ENCODE measurements around the gene IFITM2.
A peak's percentile ranks its signal among the peaks of the same experiment; 100 is the strongest.

IFITM2 gene

GRCh38 chr11:291281-292210 is 16.1 kb upstream of the IFITM2 start:
- no peak for TF ChIP-seq CTCF (conservative IDR thresholded peaks at IDR 0.05; ENCODE audit: low read depth)
- peak overlapping the region; percentile 46 for H3K27ac ChIP-seq
- CTCF ChIA-PET, result interaction anchor here (0.6 to 0.8 kb wide), 2 partner anchors 105 to 412 kb away, joined by 3 to 4 read pairs; no protein-coding TSS in a partner anchor
- no peak for DNase-seq (ENCODE audit: low spot score)
- POLR2A ChIA-PET (ENCODE audit: low non-redundant PET), result no interaction called here

DNA sequence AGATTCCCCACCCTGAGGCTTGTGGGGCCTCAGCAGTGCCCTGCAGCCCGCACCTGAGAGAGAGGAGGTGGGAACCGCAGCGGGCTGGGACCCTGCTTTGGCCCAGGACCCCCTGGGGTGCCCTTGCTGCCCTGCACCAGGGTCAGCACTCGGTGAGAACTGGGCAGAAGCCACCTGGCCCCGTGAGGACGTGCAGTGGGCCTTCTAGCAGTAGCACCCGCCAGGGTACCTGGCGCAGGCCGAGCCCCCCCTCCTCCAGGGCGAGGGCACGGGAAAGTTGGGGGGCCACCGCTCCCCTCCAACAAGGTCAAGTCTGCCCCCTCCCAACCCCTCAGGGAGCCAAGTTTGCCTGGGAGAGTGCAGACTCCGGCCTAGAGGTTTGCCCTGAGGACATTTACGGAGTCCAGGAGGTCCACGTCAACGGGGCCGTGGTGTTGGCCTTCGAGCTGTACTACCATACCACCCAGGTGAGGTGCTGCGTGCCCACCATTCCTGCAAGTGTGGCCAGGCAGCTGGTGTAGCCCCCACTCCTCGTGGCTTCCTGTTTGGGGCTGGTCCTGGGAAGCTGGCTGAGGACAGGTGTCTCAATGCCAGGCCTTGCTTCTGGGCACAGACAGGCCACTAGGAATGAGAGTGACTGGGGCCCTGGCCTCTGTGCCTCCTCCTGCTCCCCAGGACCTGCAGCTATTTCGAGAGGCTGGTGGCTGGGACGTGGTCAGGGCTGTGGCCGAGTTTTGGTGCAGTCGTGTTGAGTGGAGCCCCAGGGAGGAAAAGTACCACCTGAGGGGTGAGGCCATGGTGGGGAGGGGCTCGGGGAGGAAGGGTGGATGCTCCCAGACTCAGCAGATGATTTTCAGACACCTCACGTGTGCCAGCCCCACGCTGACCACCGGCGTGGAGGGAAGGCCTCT is 15.2 kb upstream of the IFITM2 start:
- no peak overlapping the region for H3K27ac ChIP-seq
- ChIA-PET CTCF (no interaction called here), POLR2A (ENCODE audit: low non-redundant PET) (no interaction called here)
- TF ChIP-seq CTCF (conservative IDR thresholded peaks at IDR 0.05; ENCODE audit: low read depth), result no peak
- DNase-seq (ENCODE audit: low spot score), result no peak

DNA sequence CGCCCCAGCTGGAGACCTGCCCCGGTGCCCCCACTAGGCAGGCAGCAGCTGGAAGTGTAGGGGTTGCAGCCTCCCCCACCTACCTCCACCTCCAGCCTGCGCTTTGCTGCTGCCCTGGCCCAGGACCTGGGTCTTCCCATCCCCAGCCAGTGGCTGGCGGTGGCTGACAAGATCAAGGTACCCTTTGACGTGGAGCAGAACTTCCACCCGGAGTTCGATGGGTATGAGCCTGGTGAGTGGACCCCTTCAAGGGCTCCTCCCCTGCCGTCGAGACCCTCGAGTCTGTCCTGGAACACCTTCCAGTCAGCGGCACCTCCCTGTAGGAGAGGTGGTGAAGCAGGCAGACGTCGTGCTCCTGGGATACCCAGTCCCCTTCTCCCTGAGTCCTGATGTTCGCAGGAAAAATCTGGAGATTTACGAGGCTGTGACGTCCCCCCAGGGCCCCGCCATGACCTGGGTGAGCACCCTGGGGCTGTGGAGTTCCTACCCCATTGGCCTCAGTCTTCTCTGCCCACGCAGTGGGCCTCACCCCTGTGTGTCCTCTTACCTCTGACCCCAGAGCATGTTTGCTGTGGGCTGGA is 14.3 kb upstream of the IFITM2 start:
- no peak for TF ChIP-seq CTCF (conservative IDR thresholded peaks at IDR 0.05; ENCODE audit: low read depth)
- ChIA-PET POLR2A (ENCODE audit: low non-redundant PET) (no interaction called here), CTCF (no interaction called here)
- no peak overlapping the region for H3K27ac ChIP-seq
- no peak for DNase-seq (ENCODE audit: low spot score)

DNA sequence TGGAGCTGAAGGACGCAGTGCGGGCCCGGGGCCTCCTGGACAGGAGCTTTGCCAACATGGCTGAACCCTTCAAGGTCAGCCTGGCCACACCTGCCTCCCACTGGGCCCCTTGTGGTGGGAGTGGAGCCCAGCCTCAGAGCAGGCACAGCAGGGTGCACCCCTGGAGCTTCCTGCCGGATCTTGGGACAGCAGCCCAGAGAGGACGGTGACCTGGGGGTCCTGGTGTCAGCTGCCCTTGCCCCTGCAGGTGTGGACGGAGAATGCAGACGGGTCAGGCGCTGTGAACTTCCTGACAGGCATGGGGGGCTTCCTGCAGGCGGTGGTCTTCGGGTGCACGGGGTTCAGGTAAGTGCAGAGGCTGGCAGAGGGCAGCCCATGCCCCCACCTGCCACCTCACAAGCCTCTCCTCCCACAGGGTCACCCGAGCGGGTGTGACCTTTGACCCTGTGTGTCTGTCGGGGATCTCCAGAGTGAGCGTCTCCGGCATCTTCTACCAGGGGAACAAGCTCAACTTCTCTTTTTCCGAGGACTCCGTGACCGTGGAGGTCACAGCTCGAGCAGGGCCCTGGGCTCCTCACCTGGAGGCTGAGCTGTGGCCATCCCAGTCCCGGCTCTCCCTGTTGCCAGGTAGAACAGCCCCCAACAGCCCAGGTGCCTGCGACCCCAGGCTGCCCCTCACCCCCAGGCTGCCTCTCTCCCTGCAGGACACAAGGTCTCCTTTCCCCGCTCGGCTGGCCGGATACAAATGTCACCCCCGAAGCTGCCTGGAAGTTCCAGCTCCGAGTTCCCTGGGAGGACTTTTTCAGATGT is 13.6 kb upstream of the IFITM2 start:
- DNase-seq (ENCODE audit: low spot score), result no peak
- H3K27ac ChIP-seq, result no peak overlapping the region
- POLR2A ChIA-PET (ENCODE audit: low non-redundant PET), result no interaction called here
- no peak for TF ChIP-seq CTCF (conservative IDR thresholded peaks at IDR 0.05; ENCODE audit: low read depth)
- CTCF ChIA-PET, result interaction anchor here (0.6 kb wide), 1 partner anchor 43 kb away, joined by 3 read pairs; no protein-coding TSS in a partner anchor

DNA sequence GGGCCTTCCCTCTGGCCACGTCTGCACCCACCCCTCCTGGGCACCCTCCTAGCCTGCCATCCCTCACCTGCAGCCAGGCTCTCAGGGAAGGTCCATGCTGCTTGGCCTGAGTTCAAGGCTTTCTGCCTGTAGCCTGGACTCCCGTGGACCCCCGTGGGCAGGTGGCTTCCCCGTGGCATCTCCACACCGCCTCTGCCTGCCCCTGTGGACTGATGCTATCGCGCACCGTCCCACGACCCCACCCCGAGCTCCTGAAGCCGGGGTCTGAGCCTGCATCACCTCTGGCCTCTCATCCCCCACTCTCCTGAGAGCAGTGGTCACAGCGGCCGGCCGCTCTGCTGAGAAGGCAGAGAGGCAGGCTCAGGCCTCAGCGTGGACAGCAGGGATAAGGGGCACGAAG is 12.8 kb upstream of the IFITM2 start:
- ChIA-PET CTCF (interaction anchor here (0.6 kb wide), 1 partner anchor 44 kb away, joined by 3 read pairs; no protein-coding TSS in a partner anchor), POLR2A (ENCODE audit: low non-redundant PET) (no interaction called here)
- no peak for DNase-seq (ENCODE audit: low spot score)
- no peak overlapping the region for H3K27ac ChIP-seq
- no peak for TF ChIP-seq CTCF (conservative IDR thresholded peaks at IDR 0.05; ENCODE audit: low read depth)

All from RWPE1 (cell line).